C4-2B (cell line): ENCODE data around the gene CTSK.
"Not testable (repeated sequence)": the region's sequence is repeated elsewhere in the genome, so short reads cannot be mapped to it uniquely, and the experiment has no call there.

Experiments used
- H3K27ac ChIP-seq: fragments of 450-650 bp; 2 replicates; pipeline ENCODE4 v1.5.1; 2017
- CTCF ChIP-seq: fragments of 450-650 bp; conservative IDR thresholded peaks from 2 replicates; pipeline ENCODE4 v1.5.1; 2017; ENCODE audit warnings: mild to moderate bottlenecking
- ZFX ChIP-seq: fragments of 450-650 bp; IDR thresholded peaks from 2 replicates; pipeline ENCODE4 v1.6.1; 2017

The CTSK gene

GRCh38 chr1:150808121-150808520 lies at the start of gene CTSK:
Gene CTSK (minus strand): TSS chr1:150808260. CDS start chr1:150806805, 1,455 bp downstream.
- no peak within 1 kb of the TSS for H3K27ac ChIP-seq
- no peak for TF ChIP-seq ZFX
- TF ChIP-seq CTCF = no peak

- not testable (repeated sequence) for H3K27ac ChIP-seq
Measured at GRCh38 chr1:150852734-150853133, 44.7 kb upstream of the CTSK start.

- H3K27ac ChIP-seq = not testable (repeated sequence)
Measured at GRCh38 chr1:150850801-150851362, 42.8 kb upstream of the CTSK start.

GRCh38 chr1:150846473-150847146 lies 38.5 kb upstream of the CTSK start:
- H3K27ac ChIP-seq = no peak overlapping the region
- TF ChIP-seq CTCF (no peak), ZFX (no peak)

- TF ChIP-seq ZFX (no peak), CTCF (no peak)
- no peak overlapping the region for H3K27ac ChIP-seq
Measured at GRCh38 chr1:150843474-150843873, 35.4 kb upstream of the CTSK start.

- H3K27ac ChIP-seq = no peak overlapping the region
- no peak for TF ChIP-seq CTCF
- TF ChIP-seq ZFX = no peak
Measured at GRCh38 chr1:150842964-150843363, 34.9 kb upstream of the CTSK start.

- no peak overlapping the region for H3K27ac ChIP-seq
- no peak for TF ChIP-seq ZFX
- no peak for TF ChIP-seq CTCF
Measured at GRCh38 chr1:150842343-150842742, 34.3 kb upstream of the CTSK start.

- no peak overlapping the region for H3K27ac ChIP-seq
- no peak for TF ChIP-seq ZFX
- no peak for TF ChIP-seq CTCF
Measured at GRCh38 chr1:150841626-150842025, 33.6 kb upstream of the CTSK start.

- not testable (repeated sequence) for H3K27ac ChIP-seq
Measured at GRCh38 chr1:150840850-150841249, 32.8 kb upstream of the CTSK start.
